COLO829 (cell line): ENCODE data around the gene MGARP.
"Not testable (repeated sequence)": the region's sequence is repeated elsewhere in the genome, so short reads cannot be mapped to it uniquely, and the experiment has no call there.

Experiments
- DNase-seq: peaks from one replicate; pipeline ENCODE4 v3.0.0; 2012; ENCODE audit warnings: low spot score

The MGARP gene

DNA sequence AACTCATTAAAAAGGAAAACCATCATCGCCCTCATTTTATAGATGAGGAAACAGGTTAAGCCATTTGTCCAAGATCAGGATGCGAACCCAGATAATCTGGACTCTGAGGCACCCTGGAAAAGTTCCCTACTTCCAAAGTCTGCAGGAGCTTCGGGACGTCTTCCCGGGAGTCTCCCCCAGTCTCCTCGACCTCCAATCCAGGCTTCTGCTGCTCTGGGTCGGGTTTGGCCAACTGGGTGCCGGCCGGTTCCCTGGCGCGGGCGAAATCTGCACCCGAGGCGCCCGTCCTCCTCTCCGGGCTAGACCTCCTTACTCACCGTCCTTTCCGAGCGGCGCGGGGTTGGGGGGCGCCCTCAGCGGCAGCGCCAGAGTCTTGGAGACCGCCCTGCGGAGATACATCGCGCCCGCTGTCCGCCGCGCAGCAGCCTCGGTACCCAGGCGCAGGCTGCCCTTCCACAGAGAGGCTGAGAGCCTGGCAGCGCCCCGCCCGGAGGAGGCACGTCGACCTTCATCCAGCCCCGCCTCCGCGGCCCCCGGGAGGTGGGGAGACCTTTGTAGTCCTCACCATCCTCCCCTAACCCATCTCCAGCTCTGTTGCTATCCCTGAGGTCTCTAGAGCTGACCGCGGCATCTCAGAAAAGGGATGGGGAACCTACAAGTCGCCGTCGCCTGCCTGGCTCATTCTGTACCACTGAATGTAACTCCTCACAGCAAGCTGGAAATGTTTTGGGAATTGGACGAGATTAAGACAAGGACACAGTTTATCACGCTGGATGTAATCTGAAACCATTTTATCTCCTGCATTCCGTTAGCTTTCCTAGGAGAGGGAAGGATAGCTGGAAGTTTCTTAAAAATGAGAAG, at the start of gene MGARP:
Gene MGARP, minus strand, starts transcription at position 466 of the 861 bp plus-strand sequence. Its CDS starts 67 bp downstream, at position 399.
- no peak for DNase-seq

- DNase-seq = no peak
Observed at GRCh38 chr4:139329665-139330200, 49.7 kb upstream of the MGARP start.

- DNase-seq = no peak
Observed at GRCh38 chr4:139324620-139325019, 44.6 kb upstream of the MGARP start.

DNA sequence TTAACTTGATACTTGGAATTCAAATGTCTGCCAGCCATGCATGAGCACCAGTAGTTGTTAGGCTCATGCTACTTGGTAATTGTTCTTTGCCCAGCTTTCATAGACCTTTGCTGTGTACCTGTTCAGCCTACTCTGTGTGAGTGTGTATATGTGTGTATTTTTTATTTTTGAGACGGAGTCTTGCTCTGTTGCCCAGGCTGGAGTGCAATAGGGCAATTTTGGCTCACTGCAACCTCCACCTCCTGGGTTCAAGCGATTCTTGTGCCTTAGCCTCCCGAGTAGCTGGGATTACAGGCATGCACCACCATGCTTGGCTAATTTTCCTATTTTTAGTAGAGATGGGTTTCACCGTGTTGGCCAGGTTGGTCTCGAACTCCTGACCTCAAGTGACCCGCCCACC, 42.5 kb upstream of the MGARP start:
- DNase-seq = not testable (repeated sequence)

DNA sequence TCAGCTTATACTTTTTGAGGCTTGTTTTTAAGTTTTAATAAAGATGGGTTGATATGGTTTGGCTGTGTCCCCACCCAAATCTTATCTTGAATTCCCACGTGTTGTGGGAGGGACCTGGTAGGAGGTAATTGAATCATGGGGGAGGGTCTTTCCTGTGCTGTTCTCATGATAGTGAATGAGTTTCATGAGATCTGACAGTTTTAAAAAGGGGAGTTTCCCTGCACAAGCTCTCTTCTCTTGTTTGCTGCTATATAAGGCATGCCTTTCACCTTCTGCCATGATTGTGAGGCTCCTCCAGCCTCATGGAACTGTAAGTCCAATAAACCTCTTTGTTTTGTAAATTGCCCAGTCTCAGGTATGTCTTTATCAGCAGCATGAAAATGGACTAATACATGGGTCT, 42.0 kb upstream of the MGARP start:
- not testable (repeated sequence) for DNase-seq

GRCh38 chr4:139319571-139319970, 39.5 kb upstream of the MGARP start:
- no peak for DNase-seq

- DNase-seq = no peak
Observed at GRCh38 chr4:139317635-139318034, 37.6 kb upstream of the MGARP start.

DNA sequence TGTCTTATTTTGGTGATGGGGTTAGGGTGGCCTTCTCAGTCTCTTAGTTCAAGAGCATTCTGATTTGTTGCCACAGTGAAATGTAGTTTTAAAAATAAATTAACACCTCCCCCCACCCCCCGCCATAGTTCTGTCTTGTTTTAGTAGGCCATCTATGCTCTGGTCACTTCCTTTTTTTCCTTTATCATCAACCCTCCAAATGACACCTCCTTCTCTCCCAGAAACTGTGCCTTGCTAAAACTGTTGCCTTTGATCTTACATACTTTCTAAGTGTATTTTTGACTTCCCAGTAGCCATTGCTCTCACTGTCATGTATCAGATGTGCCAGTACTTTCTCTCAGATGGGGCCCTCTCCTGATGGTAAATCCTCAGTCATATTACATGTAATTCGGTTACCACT, 36.7 kb upstream of the MGARP start:
- no peak for DNase-seq

- no peak for DNase-seq
Observed at GRCh38 chr4:139315221-139315675, 35.2 kb upstream of the MGARP start.

GRCh38 chr4:139314047-139314800, 34.2 kb upstream of the MGARP start:
- no peak for DNase-seq

GRCh38 chr4:139313414-139313813, 33.4 kb upstream of the MGARP start:
- DNase-seq = not testable (repeated sequence)

DNA sequence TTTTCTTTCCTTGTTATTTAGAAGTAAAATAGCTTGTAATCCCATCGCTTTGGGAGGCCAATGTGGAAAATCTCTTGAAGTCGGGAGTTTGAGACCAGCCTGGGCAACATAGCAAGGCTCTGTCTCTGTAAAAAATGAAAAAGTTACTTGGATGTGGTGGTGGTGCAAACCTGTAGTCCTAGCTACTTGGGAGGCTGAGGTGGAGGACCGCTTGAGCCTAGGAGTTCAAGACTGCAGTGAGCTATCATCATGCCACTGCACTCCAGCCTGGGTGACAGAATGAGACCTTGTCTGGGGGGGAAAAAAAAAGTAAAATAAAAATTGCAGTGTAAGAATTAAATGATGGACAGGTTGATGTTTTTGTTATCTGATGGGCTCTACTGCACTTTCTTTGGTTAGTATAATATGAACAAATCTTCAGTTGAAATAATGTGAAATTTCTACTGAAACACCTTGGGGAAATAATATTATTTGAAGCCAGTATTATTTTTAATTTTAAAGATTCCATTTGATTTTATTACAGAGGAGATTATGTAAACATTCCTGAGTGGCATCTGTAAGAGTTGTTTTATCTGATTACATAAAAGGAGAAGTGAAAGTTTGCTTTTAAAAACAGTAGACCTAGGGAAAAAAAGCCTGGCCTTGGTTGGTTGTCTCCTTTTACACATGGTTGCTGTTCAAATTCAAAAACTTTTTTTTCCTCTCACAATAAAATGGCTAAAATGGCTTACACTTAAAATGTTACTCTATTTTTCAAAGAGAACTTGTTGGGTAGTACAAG, 32.7 kb upstream of the MGARP start:
- no peak for DNase-seq

DNA sequence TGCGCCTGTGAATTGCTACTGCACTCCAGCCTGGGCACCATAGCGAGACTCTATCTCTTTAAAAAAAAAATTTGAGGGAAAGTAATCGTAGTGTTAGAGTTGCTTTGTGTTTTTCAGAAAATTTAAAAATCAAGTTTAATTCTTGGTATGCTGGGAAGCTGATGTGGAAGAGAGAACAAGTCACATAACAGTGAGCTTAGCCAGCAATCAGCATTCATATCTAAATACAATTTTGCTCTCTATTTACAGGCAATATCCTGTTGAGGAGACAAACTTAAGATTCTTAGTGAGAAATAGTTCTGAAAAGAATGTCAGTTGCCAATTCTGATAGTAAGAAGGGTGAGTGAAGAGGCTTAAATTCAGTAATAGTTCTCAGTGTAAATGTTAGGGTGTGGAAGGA, 31.9 kb upstream of the MGARP start:
- no peak for DNase-seq

DNA sequence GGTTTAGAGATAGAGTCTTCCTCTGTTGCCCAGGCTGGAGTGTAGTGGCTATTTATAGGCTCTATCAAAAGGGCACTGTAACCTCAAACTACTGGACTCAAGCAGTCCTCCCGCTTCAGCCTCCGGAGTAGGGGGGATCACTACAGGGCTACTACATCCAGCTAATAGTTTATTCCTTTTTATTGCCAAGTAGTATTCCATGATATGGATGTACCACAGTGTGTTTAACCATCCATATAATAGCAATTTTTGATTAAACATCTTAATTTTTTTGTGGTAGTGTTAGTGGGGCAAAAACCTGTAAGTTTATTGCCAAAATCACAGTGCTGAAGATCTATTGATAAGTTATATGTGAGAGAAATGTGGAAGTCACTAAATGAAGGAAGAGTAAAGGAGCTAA, 24.9 kb upstream of the MGARP start:
- no peak for DNase-seq

GRCh38 chr4:139301821-139302611, 22.0 kb upstream of the MGARP start, which contains the start of gene NDUFC1:
Gene NDUFC1, minus strand, starts transcription at chr4:139302477. Its CDS starts 6,679 bp downstream, at chr4:139295798.
- peak; percentile 45 for DNase-seq

- peak; percentile 99 for DNase-seq
Observed at GRCh38 chr4:139301113-139301820, 21.2 kb upstream of the MGARP start, which contains the start of gene NAA15. Gene NAA15, plus strand, starts transcription at chr4:139301505. Its CDS starts 273 bp downstream, at chr4:139301778.

DNA sequence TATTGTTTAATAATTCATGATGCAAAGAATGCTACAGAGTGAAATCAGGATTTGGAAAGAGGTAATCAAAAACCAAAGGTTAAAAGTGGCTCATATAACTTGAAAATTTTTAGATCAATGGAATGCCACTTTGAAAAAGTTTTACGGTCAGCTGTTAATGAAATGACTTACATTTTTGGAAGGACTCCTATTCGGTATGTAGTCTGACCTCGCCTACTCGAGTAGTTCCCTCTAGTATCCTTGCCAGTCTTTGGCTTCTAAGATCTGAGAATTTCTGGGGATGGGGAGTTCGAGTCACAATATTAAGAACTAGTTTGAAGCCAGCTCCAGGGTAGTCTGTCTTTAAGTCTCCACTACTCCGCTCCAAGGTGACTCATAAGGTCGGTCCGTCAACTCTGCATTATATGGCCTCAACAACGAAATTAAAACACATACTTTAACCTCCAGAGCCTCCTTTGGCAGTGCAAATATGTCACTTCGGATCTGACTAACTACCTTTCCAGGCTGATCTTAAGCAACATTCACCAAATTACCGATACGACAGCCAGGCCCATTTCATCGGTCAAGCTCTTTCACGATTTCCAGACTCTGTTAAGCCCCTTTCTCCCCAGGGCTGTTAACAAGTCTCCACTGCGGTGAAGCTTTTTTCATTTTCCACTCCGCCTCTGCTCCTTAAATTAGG, 20.5 kb upstream of the MGARP start:
- DNase-seq = peak; percentile 33

DNA sequence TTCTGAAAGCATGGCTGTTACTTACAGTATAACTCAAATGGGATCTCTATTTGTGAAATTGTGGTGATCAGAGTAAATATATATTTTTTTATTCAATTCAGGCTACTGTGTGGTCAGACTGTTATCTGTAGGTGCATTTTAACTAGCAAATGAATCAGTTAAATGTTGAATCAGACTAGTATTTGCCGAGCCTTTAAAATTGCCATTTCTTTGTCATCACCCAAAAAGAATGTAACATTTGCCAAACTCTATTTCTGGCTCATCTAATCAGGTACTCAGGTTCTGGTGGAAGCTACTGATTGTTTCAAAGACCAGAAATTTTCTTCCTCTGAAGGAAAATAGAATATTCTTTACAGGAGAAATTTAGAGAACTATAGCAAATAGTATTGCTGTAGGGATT, 19.5 kb upstream of the MGARP start:
- no peak for DNase-seq

- DNase-seq = no peak
Observed at GRCh38 chr4:139297001-139297410, 17.0 kb upstream of the MGARP start.

- no peak for DNase-seq
Observed at GRCh38 chr4:139295942-139296299, 15.9 kb upstream of the MGARP start.
